Bronchial epithelial cell (primary cell): ENCODE measurements around the gene CSTA. TPM values are rescaled to one million over a fixed set of nuclear protein-coding genes. Genes with fewer than 3 reads are reported as not detected.
A peak's percentile ranks its signal among the peaks of the same experiment; 100 is the strongest.

Experiments used
- DNase-seq: peaks from one replicate; pipeline ENCODE4 v3.0.0-alpha.2; 2010; ENCODE audit warnings: low read depth
- FAIRE-seq: peaks from 2 replicates; lab custom pipeline; 2011; peaks lifted over from hg19 to GRCh38; lab: Jason Lieb, UNC
- H3K27me3 ChIP-seq: 2 replicates; pipeline ENCODE4 v1.5.1; 2011; ENCODE audit warnings: low read length; ENCODE audit not compliant: control insufficient read depth, insufficient read depth
- H3K36me3 ChIP-seq: 2 replicates; pipeline ENCODE4 v1.5.1; 2011; ENCODE audit warnings: low read length; ENCODE audit not compliant: control insufficient read depth, insufficient read depth
- H3K4me3 ChIP-seq: 2 replicates; pipeline ENCODE4 v1.5.1; 2011; ENCODE audit warnings: mild to moderate bottlenecking, low read depth, low read length, control low read depth
- total RNA-seq: library from RNA; depleted of rRNA; stranded (reverse); fragments of >200 nt; gene quantifications from 2 replicates; pipeline ENCODE4 v1.2.1, GENCODE V29; 2014
- TF ChIP-seq, protein P1 (sequence below): IDR thresholded peaks from 2 replicates; pipeline ENCODE4 v1.5.1; 2011; ENCODE audit warnings: mild to moderate bottlenecking, moderate library complexity, low read length, control low read depth, inconsistent platforms; ENCODE audit not compliant: insufficient read depth, severe bottlenecking

Gene CSTA
- total RNA-seq, 1 donor from 2014 or later = 107 TPM

DNA sequence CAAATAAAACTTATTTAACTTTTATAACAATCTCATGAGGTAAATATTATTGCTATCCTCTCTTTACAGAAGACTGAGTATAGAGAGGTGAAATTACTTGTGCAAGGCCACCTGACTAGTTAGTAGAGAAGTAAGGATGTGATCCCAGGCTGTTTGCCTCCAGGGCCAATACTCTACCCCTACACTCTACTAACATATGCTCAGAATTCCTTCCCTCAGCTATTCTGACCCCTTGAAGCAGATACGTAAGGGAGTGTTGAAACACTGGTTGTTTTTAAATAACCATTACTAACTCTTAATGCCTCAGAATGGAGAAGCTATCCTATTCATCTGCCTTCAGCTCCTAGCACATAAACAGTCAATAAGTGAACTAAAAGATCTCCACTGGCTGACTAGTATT lies 24.1 kb downstream of the CSTA start:
- TF ChIP-seq, protein P1, sequence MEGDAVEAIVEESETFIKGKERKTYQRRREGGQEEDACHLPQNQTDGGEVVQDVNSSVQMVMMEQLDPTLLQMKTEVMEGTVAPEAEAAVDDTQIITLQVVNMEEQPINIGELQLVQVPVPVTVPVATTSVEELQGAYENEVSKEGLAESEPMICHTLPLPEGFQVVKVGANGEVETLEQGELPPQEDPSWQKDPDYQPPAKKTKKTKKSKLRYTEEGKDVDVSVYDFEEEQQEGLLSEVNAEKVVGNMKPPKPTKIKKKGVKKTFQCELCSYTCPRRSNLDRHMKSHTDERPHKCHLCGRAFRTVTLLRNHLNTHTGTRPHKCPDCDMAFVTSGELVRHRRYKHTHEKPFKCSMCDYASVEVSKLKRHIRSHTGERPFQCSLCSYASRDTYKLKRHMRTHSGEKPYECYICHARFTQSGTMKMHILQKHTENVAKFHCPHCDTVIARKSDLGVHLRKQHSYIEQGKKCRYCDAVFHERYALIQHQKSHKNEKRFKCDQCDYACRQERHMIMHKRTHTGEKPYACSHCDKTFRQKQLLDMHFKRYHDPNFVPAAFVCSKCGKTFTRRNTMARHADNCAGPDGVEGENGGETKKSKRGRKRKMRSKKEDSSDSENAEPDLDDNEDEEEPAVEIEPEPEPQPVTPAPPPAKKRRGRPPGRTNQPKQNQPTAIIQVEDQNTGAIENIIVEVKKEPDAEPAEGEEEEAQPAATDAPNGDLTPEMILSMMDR = no peak
- no peak overlapping the region for H3K4me3 ChIP-seq
- H3K27me3 ChIP-seq = no peaks in the 10 kb centered on the region
- FAIRE-seq (no peak), DNase-seq (no peak)
- H3K36me3 ChIP-seq = no peaks in the 10 kb centered on the region

DNA sequence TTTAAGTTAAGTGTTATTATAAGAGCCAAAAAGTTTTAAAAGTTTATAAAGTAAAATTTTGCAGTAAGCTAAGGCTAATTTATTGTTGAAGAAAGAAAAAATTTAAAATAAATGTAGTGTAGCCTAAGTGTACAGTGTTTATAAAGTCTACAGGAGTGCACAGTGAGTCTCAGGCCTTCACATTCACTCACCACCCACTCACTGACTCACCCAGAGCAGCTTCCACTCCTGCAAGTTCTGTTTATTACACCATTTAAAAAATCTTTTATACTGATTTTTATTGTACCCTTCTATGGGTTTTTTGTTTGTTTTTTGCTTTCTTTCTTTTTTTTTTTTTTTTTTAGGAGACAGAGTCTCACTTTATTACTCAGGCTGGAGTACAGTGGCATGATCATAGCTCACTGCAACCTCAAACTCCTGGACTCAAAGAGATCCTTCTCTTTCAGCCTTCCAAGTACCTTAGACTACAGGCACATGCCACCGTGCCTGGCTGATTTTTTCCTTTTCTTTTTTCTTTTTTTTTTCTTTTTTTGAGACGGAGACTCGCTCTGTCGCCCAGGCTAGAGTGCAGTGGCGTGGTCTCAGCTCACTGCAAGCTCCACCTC lies 25.9 kb downstream of the CSTA start:
- peak; percentile 69 for DNase-seq
- Histone ChIP-seq H3K4me3 (no peak overlapping the region), H3K27me3 (no peaks in the 10 kb centered on the region), H3K36me3 (no peaks in the 10 kb centered on the region)
- no peak for FAIRE-seq
- TF ChIP-seq, protein P1 = no peak

DNA sequence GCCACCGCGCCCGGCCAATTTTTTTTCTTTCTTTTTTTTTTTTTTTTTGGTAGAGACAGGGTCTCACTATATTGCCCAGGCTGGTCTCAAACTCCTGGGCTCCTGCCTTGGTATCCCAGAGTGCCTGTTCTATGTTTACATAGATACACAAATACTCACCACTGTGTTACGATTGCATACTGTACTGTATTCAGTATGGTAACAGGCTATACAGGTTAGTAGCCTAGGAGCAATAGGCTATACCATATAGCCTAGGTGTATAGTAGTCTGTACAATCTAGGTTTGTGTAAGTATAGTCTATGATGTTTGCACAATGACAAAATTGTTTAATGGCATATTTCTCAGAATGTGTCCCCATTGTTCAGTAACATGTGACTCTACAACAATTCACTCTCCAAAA lies 26.6 kb downstream of the CSTA start:
- DNase-seq = no peak
- no peaks in the 10 kb centered on the region for H3K36me3 ChIP-seq
- H3K27me3 ChIP-seq = no peaks in the 10 kb centered on the region
- H3K4me3 ChIP-seq = no peak overlapping the region
- no peak for FAIRE-seq
- TF ChIP-seq, protein P1 = no peak

DNA sequence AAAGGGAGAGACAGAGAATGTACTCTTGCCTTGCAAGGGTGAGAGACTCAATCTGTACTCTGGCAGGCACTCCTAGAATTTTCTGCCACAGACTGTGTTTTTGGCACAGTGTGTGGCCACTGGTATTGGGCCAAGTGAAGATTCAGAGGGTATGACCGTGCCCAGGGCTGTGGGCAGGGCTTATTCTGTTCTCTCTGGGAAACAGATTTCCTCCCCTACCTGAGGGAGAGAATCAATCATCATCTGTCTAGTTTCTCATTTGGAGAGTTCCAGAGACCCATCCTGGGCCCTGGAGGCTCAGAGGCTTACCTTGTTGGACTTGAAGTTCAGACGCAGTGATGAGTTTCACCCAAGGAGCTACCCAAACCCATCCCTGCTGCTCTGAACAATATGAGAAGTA lies 28.2 kb downstream of the CSTA start:
- Histone ChIP-seq H3K36me3 (no peaks in the 10 kb centered on the region), H3K27me3 (no peaks in the 10 kb centered on the region), H3K4me3 (no peak overlapping the region)
- DNase-seq = peak; percentile 29
- TF ChIP-seq, protein P1 = no peak
- no peak for FAIRE-seq

DNA sequence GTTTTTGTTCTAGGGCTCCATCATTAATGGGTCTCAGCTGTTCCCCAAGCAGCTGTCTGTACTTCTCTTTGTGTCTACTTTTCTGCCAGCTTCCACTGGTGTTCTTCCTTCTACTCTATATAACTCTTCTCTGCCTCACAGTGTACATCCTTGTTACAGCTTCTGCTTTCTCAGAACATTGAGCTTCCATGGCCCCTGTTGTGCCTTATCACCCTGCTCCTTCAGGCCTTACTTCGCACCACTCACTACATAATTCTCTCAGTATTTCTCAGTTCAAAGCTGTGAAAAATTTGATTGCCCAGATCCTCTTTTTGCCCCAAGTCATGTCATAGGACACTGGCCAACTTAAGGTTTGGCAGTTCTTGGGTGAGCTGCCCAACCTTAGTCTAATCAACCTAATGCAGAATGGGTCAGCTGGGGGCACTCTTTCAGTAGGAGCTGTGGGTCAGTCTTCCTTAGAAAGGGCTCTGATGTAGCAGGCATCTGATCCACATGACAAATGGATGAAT lies 28.9 kb downstream of the CSTA start:
- Histone ChIP-seq H3K36me3 (no peaks in the 10 kb centered on the region), H3K27me3 (no peaks in the 10 kb centered on the region), H3K4me3 (no peak overlapping the region)
- DNase-seq (no peak), FAIRE-seq (no peak)
- TF ChIP-seq, protein P1 = no peak

DNA sequence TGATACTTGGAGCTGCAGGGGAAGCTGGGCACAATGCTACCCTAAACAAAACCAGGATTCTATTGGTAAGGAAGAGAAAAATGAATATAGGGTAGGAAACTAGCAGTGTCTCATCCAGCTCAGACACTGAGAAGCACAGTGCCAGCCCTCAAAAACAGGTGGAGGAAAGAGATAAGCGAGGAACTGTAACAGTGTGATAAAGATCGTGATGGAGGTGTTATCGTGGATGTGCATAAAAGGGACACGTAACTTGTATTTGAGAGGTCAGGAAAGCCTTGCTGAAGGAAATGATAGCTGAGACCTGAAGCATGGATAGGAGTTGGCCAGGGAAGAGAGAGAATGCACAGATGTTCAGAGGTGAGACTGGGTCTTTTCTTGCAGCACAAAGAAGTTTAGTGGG lies 30.6 kb downstream of the CSTA start:
- Histone ChIP-seq H3K27me3 (no peaks in the 10 kb centered on the region), H3K4me3 (no peak overlapping the region), H3K36me3 (no peaks in the 10 kb centered on the region)
- peak; percentile 47 for FAIRE-seq
- no peak for DNase-seq
- TF ChIP-seq, protein P1 = no peak
